Daoy (cell line): ENCODE data around the gene SYNE4. TPM values are rescaled to one million over a fixed set of nuclear protein-coding genes. Genes with fewer than 3 reads are reported as not detected.

Experiments used
- total RNA-seq: library from RNA; depleted of rRNA; stranded (reverse); fragments of >200 nt; shearing (Covaris generic); gene quantifications from 2 replicates; pipeline ENCODE4 v1.2.3, GENCODE V29; 2014; rRNA removed

SYNE4 gene
- total RNA-seq, 1 experiment from 2014 or later = not detected

Other genes with a start within 250 kb of the SYNE4 start
- 7.0 and 9.0 TPM in 2 replicates for gene ARHGAP33, start 233.2 kb downstream of the SYNE4 start, total RNA-seq
- not detected in 2 replicates for gene PRODH2, start 196.0 kb downstream of the SYNE4 start, total RNA-seq
- not detected in 2 replicates for gene NPHS1, start 156.3 kb downstream of the SYNE4 start, total RNA-seq
- 0.34 and 0.60 TPM in 2 replicates for gene KIRREL2, start 151.9 kb downstream of the SYNE4 start, total RNA-seq
- gene APLP1, start 140.2 kb downstream of the SYNE4 start, total RNA-seq = 2.5 and 6.5 TPM in 2 replicates
- 8.5 and 33.9 TPM in 2 replicates for gene NFKBID, start 108.3 kb downstream of the SYNE4 start, total RNA-seq
- gene HCST, start 106.3 kb downstream of the SYNE4 start, total RNA-seq = not detected in 2 replicates
- gene TYROBP, start 100.5 kb downstream of the SYNE4 start, total RNA-seq = not detected in 2 replicates
- gene LRFN3, start 72.4 kb downstream of the SYNE4 start, total RNA-seq = 1.2 and 1.4 TPM in 2 replicates
- gene SDHAF1, start 13.6 kb downstream of the SYNE4 start, total RNA-seq = 44.7 and 49.8 TPM in 2 replicates
- gene ALKBH6, start 5.4 kb upstream of the SYNE4 start, total RNA-seq = 15.4 and 32.2 TPM in 2 replicates
- 0.69 and 1.0 TPM in 2 replicates for gene CLIP3, start 24.1 kb upstream of the SYNE4 start, total RNA-seq
- gene THAP8, start 45.5 kb upstream of the SYNE4 start, total RNA-seq = 0.54 and 0.86 TPM in 2 replicates
- gene WDR62, start 46.1 kb upstream of the SYNE4 start, total RNA-seq = 14.6 and 19.8 TPM in 2 replicates
- gene OVOL3, start 102.3 kb upstream of the SYNE4 start, total RNA-seq = not detected in 2 replicates
- gene POLR2I, start 106.1 kb upstream of the SYNE4 start, total RNA-seq = 68.9 and 105 TPM in 2 replicates
- 354 and 373 TPM in 2 replicates for gene TBCB, start 106.7 kb upstream of the SYNE4 start, total RNA-seq
- 122 and 257 TPM in 2 replicates for gene CAPNS1, start 131.3 kb upstream of the SYNE4 start, total RNA-seq
- not detected in 2 replicates for gene COX7A1, start 143.6 kb upstream of the SYNE4 start, total RNA-seq
- gene ZNF565, start 205.9 kb upstream of the SYNE4 start, total RNA-seq = 2.3 and 3.2 TPM in 2 replicates
- 211 and 232 TPM in 2 replicates for gene ZNF146, start 206.3 kb upstream of the SYNE4 start, total RNA-seq